Stimulated activated CD4-positive, alpha-beta T cell treated with anti-CD3 and anti-CD28 coated beads, TNF-alpha, amount 100 ng/mL, for 1 hour (primary cell): Measurements from ENCODE around the gene SMPD3.
"Not testable (repeated sequence)": the region's sequence is repeated elsewhere in the genome, so short reads cannot be mapped to it uniquely, and the experiment has no call there.

Experiments
- DNase-seq, 3 donors: peaks; one replicate each; pipeline ENCODE4 v3.0.0-alpha.2; 2020; ENCODE audit warnings: low read depth in 3 of 3, low spot score in 1 of 3

Gene SMPD3

GRCh38 chr16:68448360-68448970 is at the start of gene SMPD3:
SMPD3 (minus strand) TSS chr16:68448508; CDS start chr16:68372181, 76,327 bp downstream.
- DNase-seq, result peak; percentile 92 to 95 (median 93)

GRCh38 chr16:68496689-68497088 is 48.4 kb upstream of the SMPD3 start:
- no peak for DNase-seq

- DNase-seq, result not testable (repeated sequence)
Measured at GRCh38 chr16:68494261-68494660, 46.0 kb upstream of the SMPD3 start.

GRCh38 chr16:68493412-68494070 is 45.2 kb upstream of the SMPD3 start:
- DNase-seq, result no peak

GRCh38 chr16:68492543-68493411 is 44.5 kb upstream of the SMPD3 start:
- no peak for DNase-seq

GRCh38 chr16:68492151-68492542 is 43.8 kb upstream of the SMPD3 start:
- no peak for DNase-seq

GRCh38 chr16:68491576-68491950 is 43.3 kb upstream of the SMPD3 start:
- DNase-seq, result no peak

GRCh38 chr16:68490829-68491575 is 42.7 kb upstream of the SMPD3 start:
- DNase-seq, result no peak

GRCh38 chr16:68490358-68490757 is 42.0 kb upstream of the SMPD3 start:
- no peak for DNase-seq

GRCh38 chr16:68488554-68488953 is 40.2 kb upstream of the SMPD3 start:
- DNase-seq, result no peak

GRCh38 chr16:68487669-68488068 is 39.4 kb upstream of the SMPD3 start:
- no peak for DNase-seq

- DNase-seq, result no peak
Measured at GRCh38 chr16:68487203-68487514, 38.9 kb upstream of the SMPD3 start.

GRCh38 chr16:68486502-68487202 is 38.3 kb upstream of the SMPD3 start:
- DNase-seq, result no peak

- no peak for DNase-seq
Measured at GRCh38 chr16:68481636-68482035, 33.3 kb upstream of the SMPD3 start.

- DNase-seq, result no peak
Measured at GRCh38 chr16:68480084-68480995, 32.0 kb upstream of the SMPD3 start.

- DNase-seq, result no peak
Measured at GRCh38 chr16:68479271-68479670, 31.0 kb upstream of the SMPD3 start.

- no peak for DNase-seq
Measured at GRCh38 chr16:68478526-68479250, 30.4 kb upstream of the SMPD3 start.

- DNase-seq, result no peak
Measured at GRCh38 chr16:68475071-68475470, 26.8 kb upstream of the SMPD3 start.

GRCh38 chr16:68473358-68474070 is 25.2 kb upstream of the SMPD3 start:
- no peak for DNase-seq
